Activated CD8-positive, alpha-beta memory T cell treated with anti-CD3 and anti-CD28 coated beads for 48 hours (primary cell): ENCODE measurements around the gene TNS3.
"Not testable (repeated sequence)": the region's sequence is repeated elsewhere in the genome, so short reads cannot be mapped to it uniquely, and the experiment has no call there.

Experiments
- DNase-seq, 3 experiments: peaks; one replicate each; pipeline ENCODE4 v3.0.0-alpha.2; 2020; ENCODE audit warnings: low read depth in 2 of 3, low spot score in 2 of 3

Gene TNS3

DNA sequence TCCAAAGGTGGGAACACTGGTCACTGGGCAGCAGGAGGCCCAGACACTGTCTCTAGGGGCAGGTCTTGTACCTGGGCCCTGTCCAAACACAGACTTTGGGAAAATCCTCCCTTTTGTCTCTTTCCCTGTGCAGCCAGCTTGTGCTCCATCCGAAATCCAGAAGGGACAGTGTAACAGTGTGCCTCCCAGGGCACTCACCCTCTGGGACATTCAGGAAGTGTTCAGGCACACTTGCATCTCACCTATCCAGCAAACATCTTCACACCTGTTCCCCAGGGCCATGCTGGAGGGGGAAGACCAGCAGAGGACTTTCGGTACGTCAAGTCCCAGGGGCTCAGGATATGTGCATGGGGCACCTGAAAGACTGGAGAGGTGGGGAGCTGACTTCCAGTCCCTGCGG lies 38.9 kb downstream of the TNS3 start:
- no peak for DNase-seq

- no peak for DNase-seq
Observed at GRCh38 chr7:47542051-47542450, 39.9 kb downstream of the TNS3 start.

- not testable (repeated sequence) for DNase-seq
Observed at GRCh38 chr7:47541485-47541884, 40.4 kb downstream of the TNS3 start.

DNA sequence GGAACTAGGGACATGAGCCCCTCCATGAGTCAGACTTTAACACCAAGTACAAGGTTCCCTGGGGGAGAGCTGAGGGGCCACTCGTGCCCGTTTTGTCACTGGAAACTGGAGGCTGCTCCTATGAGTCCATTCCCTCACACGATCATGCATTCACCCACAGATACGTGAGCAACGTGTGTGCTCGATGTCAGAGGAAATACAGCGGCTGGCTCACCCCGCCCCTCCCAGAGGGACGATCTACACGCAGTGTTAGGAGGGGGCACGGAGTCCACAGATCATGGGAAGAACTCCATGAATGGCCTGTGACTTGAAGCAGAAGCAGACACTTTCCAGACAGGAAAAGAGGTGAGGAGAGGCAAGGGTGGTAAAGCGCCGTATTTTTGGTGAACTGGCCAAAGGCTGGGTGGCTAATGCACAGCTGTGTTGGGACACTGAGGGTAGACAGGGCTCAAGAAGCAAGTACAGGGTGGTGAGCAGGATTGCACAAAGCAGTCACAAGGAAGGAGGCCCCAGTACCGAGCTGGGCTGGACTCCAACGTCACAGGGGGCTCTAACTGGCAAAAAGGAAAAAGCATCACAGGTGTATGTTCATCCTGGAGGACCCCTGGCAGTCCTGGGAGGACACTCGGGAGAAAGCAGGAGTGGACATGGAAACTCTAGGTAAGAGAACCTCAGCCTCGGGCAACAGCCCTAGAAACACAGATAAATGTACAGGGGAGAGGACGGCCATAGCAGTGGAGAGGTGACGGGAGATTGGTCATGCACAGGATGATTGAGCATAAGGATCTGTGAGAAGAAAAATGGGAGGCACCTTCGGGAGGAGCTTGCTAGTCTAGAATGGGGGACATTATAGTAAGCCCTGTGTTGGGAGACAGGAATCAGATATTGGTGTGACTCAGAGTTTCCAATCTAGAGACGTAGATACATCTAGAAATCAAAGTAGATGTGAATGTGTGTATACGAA lies 41.2 kb downstream of the TNS3 start:
- no peak for DNase-seq

DNA sequence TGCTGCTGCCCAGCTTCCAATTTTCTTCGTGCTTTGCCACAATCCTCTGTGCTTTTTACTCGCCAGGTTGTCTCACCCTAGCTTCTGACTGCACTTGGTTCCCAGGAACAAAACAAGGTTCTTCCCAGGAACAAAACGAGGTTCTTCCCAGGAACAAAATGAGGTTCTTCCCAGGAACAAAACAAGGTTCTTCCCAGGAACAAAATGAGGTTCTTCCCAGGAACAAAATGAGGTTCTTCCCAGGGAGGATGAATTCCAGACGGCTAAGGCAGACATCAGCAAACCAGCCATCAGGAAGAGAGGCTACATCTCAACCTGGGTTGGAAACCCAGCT lies 41.9 kb downstream of the TNS3 start:
- DNase-seq: no peak

- DNase-seq: no peak
Observed at GRCh38 chr7:47539398-47540052, 42.4 kb downstream of the TNS3 start.

GRCh38 chr7:47538846-47539311 lies 43.0 kb downstream of the TNS3 start:
- DNase-seq: no peak

- no peak for DNase-seq
Observed at GRCh38 chr7:47537716-47538675, 43.9 kb downstream of the TNS3 start.

DNA sequence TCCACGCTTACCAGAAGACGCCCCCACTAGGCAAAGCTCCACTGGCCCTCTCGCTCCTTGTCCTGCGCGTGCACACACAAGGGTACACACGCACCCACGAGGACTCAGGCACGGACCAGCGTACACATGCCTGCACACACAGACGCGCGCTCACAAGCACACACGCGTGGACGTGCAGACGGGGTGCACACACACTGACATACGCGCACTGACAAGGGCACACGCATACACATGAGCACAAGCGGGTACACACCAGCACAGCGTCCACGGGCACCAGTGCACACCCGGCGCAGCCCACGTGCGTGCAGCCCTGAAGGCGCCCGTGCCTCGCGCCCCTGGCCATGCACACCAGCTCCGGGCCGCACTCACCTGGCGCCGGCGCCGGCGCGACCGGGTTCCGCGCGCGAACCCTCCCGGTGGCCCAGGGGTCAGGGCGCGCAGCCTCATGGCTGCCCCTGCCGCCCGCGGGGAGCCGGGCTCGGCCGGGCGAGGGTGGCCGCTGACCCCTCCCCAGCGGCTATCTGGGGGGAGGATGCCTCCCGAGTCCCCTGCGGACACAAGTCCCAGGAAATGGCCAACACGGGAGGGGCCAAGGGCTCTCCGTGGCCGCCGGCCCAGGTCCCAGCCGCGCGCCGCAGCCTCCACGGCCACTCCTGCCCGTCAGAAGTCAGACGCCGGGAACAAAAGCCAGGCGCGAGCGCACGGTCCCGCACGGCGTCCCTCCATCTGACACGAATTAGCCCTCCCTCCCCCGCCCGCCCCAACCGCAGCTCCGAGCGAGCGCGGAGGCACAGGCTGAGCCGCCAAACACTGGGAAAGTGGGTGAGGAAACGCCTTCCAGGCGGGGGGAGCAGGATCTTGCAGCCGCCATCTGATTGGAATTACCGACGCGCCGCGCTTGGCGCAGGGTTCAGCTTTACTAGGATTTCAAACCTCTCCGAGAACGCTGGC lies 45.0 kb downstream of the TNS3 start:
- no peak for DNase-seq

DNA sequence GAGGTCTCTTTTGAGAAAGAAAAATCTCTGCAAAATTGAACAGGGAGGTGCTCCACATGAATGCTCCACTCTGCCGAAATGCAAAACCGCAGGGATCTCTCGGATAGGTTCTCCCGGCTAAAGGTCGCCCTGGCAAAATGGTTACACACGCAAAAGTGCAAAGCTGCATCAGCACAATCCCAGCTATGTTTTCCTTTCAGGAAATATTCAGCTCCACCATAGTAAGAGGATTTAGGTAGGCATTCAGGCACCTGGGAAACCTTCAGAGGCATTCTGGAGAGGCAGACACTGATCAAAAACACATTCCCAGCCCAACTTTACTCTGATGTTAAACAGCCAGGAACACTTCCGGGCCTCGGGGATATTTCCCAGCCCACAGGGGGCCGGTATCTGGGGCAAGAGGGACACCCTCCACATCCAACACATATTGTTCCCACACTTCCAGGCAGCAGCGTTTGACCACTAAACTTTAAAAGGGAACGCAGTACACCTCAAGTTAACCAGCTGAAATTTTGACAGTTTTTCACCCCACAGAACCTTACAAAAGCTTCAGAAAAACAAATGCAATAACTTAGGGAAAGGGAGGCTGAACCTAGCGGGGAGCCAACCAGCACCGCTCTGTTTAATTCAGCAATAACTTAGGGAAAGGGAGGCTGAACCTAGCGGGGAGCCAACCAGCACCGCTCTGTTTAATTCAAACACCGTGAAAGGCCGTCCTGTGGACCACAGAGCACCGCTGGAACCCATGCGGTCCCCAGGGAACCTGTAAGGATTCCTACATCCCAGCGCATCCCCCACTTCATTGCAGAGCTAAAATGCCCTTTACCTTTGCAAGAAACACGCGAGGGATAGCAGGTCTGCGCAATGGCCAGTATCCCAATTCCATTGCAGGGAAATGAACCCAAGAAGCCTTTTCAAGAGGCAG lies 45.9 kb downstream of the TNS3 start:
- no peak for DNase-seq

- no peak for DNase-seq
Observed at GRCh38 chr7:47535035-47535703, 46.7 kb downstream of the TNS3 start.

DNA sequence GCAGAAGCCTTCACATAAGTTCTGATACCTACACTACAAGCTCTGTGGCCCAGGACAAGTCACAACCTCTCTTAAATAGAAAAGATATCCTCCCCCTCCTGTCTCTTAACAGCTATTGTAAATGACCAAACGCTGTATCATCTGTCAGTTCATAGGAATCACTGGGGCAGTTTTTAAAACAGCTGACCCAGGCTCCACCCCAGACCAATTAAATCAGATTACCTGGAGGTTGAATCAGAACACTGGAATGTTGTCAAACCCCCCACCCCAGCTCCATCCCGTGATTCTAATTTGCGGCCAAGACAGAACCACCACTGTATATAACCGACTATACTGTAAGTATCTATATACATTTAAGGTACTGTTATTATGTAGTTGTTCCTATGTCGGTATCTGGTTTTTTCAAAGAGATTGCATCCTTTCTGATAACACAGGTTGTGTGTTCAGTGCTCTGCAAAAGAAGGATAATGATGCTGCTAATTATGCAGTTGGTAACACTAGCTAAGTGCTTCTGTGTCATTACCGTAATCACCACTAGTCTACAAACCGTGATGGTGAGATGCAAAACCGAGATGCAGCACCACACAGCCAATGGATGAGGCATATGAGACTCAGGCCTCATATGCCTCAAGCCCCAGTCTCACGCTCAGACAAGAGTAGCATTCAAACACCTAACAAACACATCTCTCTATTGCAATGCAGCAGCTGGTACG lies 47.4 kb downstream of the TNS3 start:
- DNase-seq: no peak

DNA sequence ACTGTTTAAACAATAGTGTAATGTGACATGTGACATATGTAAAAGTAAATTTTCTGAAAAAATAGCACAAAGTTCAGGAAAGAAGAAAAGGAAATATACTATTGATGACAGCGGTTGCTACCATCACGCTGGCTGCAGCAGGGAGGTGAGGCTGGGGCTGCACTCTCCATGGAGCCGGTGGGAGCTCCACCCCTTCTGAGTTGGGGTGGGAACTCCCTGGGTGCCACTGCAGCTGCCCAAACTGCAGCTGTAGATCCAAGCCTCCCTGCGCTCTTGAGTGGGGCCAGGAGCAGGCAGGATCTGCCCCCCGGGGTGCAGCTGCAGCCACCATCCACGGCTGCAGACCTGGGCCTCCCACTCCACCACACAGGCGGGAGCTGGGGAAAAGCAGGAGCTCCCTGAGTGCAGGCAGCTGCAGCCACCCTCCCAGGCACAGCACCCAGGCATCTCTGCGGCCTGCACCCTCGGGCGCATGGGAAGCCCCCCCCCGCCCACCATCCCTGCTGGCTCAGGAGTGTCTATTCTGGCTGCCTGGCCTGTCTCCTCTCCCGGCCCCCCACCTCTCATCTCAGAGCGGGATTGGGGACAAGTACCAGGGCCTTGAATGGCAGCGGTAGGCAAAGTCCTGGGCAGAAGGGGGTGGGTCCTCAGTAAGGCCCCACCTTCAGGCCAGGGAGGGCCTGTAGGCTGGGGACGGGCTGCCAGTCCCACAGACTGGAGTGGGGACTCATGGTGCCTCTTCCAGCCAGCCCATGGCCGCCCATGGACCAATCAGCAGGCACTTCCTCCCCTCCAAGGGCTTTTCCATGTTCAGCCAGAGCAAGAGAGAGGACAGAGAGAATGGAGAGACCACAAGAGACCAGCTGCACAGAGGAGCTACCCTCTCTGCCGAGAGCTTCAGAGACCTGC lies 50.1 kb downstream of the TNS3 start:
- no peak for DNase-seq

- no peak for DNase-seq
Observed at GRCh38 chr7:47529826-47530555, 51.9 kb downstream of the TNS3 start.

DNA sequence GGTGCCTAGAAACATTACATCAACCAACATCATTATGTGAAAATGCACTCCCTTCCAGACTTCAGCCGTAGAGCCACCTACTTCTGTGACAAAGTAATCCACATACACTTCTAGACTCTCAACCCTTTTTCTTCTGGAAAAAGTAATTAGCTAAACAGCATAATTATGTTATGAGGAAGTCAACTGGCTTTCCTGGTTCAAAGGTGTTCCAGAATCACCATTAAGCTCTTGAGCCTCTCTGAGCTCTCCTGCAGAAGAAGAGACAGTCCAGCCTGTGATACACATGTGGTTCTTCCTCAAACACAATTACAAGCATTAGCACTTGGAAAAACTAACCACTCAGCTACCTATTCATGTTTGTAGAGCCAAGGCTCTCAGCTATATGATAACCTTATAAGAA lies 52.5 kb downstream of the TNS3 start:
- DNase-seq: no peak

GRCh38 chr7:47528471-47528870 lies 53.4 kb downstream of the TNS3 start:
- no peak for DNase-seq
